ENCODE results near the gene SLC35F1.

The SLC35F1 gene

GRCh38 chr6:117989086-117989485, 82.0 kb downstream of the SLC35F1 start:
- no peak for TF ChIP-seq CTCF (IDR thresholded peaks at IDR 0.05; ENCODE audit: borderline replicate concordance, insufficient read depth, low read depth, low read length)
- no peak overlapping the region for H3K4me3 ChIP-seq (ENCODE audit: low read depth, low read length)

GRCh38 chr6:117990151-117990550, 83.1 kb downstream of the SLC35F1 start:
- TF ChIP-seq CTCF (IDR thresholded peaks at IDR 0.05; ENCODE audit: borderline replicate concordance, insufficient read depth, low read depth, low read length), result no peak
- no peak overlapping the region for H3K4me3 ChIP-seq (ENCODE audit: low read depth, low read length)

- TF ChIP-seq CTCF (IDR thresholded peaks at IDR 0.05; ENCODE audit: borderline replicate concordance, insufficient read depth, low read depth, low read length), result no peak
- H3K4me3 ChIP-seq (ENCODE audit: low read depth, low read length), result no peak overlapping the region
These were observed 85.8 kb downstream of the SLC35F1 start for GRCh38 chr6:117992856-117993255.

GRCh38 chr6:118012944-118013343, 105.9 kb downstream of the SLC35F1 start:
- H3K4me3 ChIP-seq (ENCODE audit: low read depth, low read length), result no peak overlapping the region
- no peak for TF ChIP-seq CTCF (IDR thresholded peaks at IDR 0.05; ENCODE audit: borderline replicate concordance, insufficient read depth, low read depth, low read length)

GRCh38 chr6:118016532-118016931, 109.5 kb downstream of the SLC35F1 start:
- no peak for TF ChIP-seq CTCF (IDR thresholded peaks at IDR 0.05; ENCODE audit: borderline replicate concordance, insufficient read depth, low read depth, low read length)
- no peak overlapping the region for H3K4me3 ChIP-seq (ENCODE audit: low read depth, low read length)

- no peak overlapping the region for H3K4me3 ChIP-seq (ENCODE audit: low read depth, low read length)
- no peak for TF ChIP-seq CTCF (IDR thresholded peaks at IDR 0.05; ENCODE audit: borderline replicate concordance, insufficient read depth, low read depth, low read length)
These were observed 110.3 kb downstream of the SLC35F1 start for GRCh38 chr6:118017301-118017848.

- no peak overlapping the region for H3K4me3 ChIP-seq (ENCODE audit: low read depth, low read length)
- TF ChIP-seq CTCF (IDR thresholded peaks at IDR 0.05; ENCODE audit: borderline replicate concordance, insufficient read depth, low read depth, low read length), result no peak
These were observed 116.7 kb downstream of the SLC35F1 start for GRCh38 chr6:118023771-118024170.

Measured in GM12875 (cell line).